Duodenal mucosa (tissue), 2 donors: ENCODE results near the gene ELF4.

Experiments used
- H3K27ac ChIP-seq: one replicate; pipeline ENCODE4 v1.7.0; 2013; ENCODE audit warnings: low read depth, low read length
- H3K27me3 ChIP-seq, 2 donors: one replicate each; pipeline ENCODE4 v1.7.0; 2013; ENCODE audit warnings: low read length in 2 of 2, control low read depth in 1 of 2; ENCODE audit not compliant: insufficient read depth in 2 of 2, control insufficient read depth in 1 of 2
- H3K36me3 ChIP-seq, 2 donors: one replicate each; pipeline ENCODE4 v1.7.0; 2013; ENCODE audit warnings: low read length in 2 of 2, control low read depth in 1 of 2; ENCODE audit not compliant: insufficient read depth in 2 of 2, control insufficient read depth in 1 of 2
- H3K4me1 ChIP-seq, 2 donors: one replicate each; pipeline ENCODE4 v1.7.0; 2013; ENCODE audit warnings: low read length in 2 of 2, control low read depth in 1 of 2; ENCODE audit not compliant: insufficient read depth in 2 of 2, control insufficient read depth in 1 of 2
- H3K4me3 ChIP-seq, 2 donors: one replicate each; pipeline ENCODE4 v1.7.0; 2013; ENCODE audit warnings: low read length in 2 of 2, low read depth in 1 of 2
- H3K9ac ChIP-seq, 2 donors: one replicate each; pipeline ENCODE4 v1.7.0; 2013; ENCODE audit warnings: low read length in 2 of 2, low read depth in 1 of 2
- H3K9me3 ChIP-seq, 2 donors: one replicate each; pipeline ENCODE4 v1.7.0; 2013; ENCODE audit warnings: low read length in 2 of 2, control low read depth in 1 of 2; ENCODE audit not compliant: control insufficient read depth in 1 of 2

The ELF4 gene

DNA sequence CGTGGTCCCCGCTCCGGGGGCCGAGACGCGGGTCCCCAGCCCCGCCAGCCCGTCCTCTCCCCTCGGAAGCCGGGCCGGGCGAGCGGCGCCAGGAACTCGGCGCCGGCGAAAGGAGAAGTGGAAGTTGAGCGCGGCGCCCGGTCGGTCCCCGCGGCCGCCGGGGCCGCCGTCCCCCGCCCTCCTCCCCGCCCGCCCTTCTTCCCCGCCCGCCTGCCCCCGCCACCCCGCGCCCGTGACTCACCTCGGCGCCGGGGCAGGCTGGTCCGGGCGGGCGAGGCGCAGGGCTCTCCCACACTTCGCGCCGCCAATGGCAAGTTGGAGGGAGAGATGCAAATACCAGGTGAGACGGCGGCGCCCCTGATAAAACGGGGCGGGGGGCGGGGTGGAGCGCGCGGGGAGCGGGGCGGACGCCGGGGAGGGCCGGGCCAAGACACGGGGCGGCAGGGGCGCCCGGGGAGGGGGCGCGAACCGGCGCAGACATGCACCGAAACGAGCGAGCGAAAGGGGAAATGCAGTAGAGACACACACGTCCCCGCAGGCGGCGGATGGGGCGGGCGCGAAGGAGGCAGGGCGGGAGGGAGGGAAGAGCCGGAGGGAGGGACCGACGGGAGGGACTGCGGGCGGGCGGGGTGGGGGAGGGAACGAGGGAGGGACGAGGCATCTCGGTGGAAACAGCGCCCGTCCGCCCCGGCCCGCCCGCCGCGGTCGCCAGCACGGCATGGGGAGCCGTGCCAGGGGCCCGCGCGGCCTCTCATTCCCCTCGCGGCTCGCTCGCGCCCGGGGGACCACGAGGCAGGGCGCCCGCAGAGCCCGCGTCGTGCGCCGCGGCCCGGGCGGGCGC is at the start of gene ELF4:
Gene ELF4, minus strand, starts transcription at position 119 of the 841 bp plus-strand sequence. CDS start 29,167 bp downstream, outside the sequence.
- peak within 1 kb of the TSS; percentile 68 to 70 for H3K9ac ChIP-seq
- H3K36me3 ChIP-seq = no peaks in the 10 kb centered on the region
- H3K4me1 ChIP-seq = peaks cover 11 to 25% of the 10 kb centered on the region in 2 donors
- H3K4me3 ChIP-seq = peak within 1 kb of the TSS; percentile 69 to 80
- peak within 1 kb of the TSS; percentile 83 for H3K27ac ChIP-seq
- no peaks in the 10 kb centered on the region for H3K9me3 ChIP-seq
- no peaks in the 10 kb centered on the region for H3K27me3 ChIP-seq

DNA sequence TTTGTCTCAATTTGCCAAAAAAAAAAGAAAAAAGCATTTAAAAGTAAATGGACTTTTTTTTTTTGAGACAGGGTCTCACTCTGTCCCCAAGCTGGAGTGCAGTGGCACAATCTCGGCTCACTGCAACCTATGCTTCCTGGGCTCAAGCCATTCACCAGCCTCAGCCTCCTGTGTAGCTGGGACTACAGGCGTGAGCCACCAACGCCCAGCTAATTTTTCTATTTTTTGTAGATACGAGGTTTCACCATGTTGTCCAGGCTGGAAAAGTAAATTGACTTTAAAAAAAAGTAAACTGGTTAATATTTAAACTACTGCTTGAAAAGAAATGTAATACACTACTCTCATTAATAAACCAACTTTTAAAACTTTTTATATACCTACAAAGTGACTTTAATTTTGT is 49.5 kb upstream of the ELF4 start:
- H3K4me3 ChIP-seq = no peak overlapping the region
- H3K27ac ChIP-seq = no peak overlapping the region
- no peaks in the 10 kb centered on the region for H3K9me3 ChIP-seq
- H3K27me3 ChIP-seq = no peaks in the 10 kb centered on the region
- H3K4me1 ChIP-seq = peaks cover 4 to 5% of the 10 kb centered on the region in 2 donors
- peaks cover 0 to 4% of the 10 kb centered on the region in 2 donors for H3K36me3 ChIP-seq
- H3K9ac ChIP-seq = no peak overlapping the region

DNA sequence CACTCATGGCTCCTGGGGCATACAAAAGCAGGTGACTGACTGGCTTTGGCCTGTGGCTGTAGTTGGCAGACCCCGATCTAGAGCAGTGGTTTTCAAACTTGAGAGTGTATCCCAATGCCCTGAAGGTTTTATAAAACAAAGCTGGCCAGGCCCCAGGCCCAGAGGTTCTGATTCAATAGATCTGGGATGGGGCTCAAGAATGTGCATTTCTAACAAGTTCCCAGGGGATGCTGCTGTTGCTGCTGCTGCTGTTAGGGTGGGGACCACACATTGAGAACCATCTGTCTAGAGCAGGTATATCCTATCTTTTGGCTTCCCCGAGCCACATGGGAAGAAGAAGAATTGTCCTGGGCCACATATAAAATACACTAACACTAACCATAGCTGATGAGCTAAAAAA is 48.0 kb upstream of the ELF4 start:
- no peak overlapping the region for H3K27ac ChIP-seq
- H3K27me3 ChIP-seq = no peaks in the 10 kb centered on the region
- H3K9me3 ChIP-seq = no peaks in the 10 kb centered on the region
- H3K4me3 ChIP-seq = no peak overlapping the region
- H3K36me3 ChIP-seq = peaks cover 0 to 4% of the 10 kb centered on the region in 2 donors
- peaks cover 0 to 1% of the 10 kb centered on the region in 2 donors for H3K4me1 ChIP-seq
- H3K9ac ChIP-seq = no peak overlapping the region

DNA sequence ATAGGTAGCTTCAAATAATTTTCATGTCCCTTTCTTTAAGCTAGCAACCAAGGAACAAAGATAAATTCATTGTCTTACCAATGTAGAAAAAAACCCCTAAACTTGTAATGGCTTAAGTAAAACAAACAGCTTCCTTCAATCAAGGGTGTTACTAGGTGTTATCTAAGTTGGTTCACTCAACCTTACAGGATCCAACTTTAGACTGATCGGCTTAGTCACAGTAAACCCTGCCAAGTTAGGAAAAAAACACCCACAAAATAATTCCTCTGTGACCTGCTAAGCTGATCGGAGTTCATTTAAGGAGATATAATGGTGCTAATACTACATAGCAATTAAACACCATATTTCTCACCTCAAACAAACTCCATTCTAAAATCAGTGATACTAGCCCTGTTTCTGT is 45.3 kb upstream of the ELF4 start:
- no peak overlapping the region for H3K27ac ChIP-seq
- no peaks in the 10 kb centered on the region for H3K27me3 ChIP-seq
- no peaks in the 10 kb centered on the region for H3K4me1 ChIP-seq
- no peaks in the 10 kb centered on the region for H3K9me3 ChIP-seq
- peaks cover 0 to 4% of the 10 kb centered on the region in 2 donors for H3K36me3 ChIP-seq
- no peak overlapping the region for H3K4me3 ChIP-seq
- no peak overlapping the region for H3K9ac ChIP-seq

DNA sequence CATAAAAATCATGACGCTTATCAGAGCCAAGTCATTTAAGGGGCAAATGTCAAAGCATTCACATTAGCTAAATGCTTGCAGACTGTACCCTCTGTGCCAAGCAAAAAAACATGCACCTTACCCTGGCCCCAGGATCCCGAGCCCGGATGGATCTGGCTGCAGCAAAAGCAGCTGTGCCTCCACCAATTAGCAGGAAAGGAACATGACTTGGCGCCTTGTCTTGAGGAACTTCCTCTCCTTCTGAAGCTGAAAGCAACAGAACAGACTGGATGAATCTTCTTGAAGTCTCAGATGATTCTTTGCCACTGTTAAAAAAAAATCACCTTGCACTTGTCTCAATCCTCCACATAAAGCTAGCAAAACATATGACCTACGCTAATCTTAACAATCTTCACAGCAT is 37.3 kb upstream of the ELF4 start:
- Histone ChIP-seq H3K27ac (no peak overlapping the region), H3K9ac (no peak overlapping the region), H3K4me3 (no peak overlapping the region), H3K27me3 (no peaks in the 10 kb centered on the region), H3K4me1 (no peaks in the 10 kb centered on the region), H3K36me3 (peaks cover 9 to 37% of the 10 kb centered on the region in 2 donors), H3K9me3 (no peaks in the 10 kb centered on the region)

DNA sequence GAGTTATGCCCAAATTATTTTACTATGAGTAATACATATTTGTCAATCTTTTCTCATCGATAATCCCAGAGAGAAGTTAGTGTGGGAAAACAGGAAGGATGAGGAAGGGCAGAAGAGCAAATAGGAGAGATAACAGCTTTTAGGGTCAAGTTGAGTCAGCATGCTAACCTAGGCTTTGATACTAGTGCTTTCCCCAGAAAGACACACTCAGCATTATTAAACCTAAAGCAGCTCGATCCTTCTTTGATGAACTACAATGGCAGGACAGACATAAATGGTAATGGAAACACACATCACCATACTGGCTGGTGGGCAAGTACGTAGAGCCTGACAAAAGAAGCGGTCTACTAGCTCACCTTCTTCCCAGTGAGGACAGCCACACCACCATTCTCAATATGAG is 34.8 kb upstream of the ELF4 start:
- Histone ChIP-seq H3K36me3 (peaks cover 12 to 50% of the 10 kb centered on the region in 2 donors), H3K4me3 (no peak overlapping the region), H3K27ac (no peak overlapping the region), H3K9ac (no peak overlapping the region), H3K9me3 (no peaks in the 10 kb centered on the region), H3K4me1 (no peaks in the 10 kb centered on the region), H3K27me3 (no peaks in the 10 kb centered on the region)

DNA sequence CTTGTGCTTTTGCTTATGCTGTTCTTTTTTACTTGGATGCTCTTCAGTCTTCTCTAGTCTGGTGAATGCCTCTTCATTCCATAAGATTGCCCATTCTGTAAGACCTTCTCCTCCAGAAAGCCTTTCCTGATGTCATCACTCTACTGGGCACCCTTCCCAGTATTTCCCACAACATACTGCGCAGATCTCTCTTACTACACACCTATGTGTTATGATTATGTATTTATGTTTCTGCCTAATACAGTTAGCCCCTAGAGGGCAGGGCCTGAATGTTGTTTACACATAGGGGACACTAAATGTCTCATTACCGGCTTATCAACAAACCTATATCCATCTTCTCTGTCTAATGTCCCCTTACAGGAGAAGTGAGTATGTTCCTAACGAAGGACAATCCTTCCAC is 34.2 kb upstream of the ELF4 start:
- H3K36me3 ChIP-seq = peaks cover 12 to 56% of the 10 kb centered on the region in 2 donors

DNA sequence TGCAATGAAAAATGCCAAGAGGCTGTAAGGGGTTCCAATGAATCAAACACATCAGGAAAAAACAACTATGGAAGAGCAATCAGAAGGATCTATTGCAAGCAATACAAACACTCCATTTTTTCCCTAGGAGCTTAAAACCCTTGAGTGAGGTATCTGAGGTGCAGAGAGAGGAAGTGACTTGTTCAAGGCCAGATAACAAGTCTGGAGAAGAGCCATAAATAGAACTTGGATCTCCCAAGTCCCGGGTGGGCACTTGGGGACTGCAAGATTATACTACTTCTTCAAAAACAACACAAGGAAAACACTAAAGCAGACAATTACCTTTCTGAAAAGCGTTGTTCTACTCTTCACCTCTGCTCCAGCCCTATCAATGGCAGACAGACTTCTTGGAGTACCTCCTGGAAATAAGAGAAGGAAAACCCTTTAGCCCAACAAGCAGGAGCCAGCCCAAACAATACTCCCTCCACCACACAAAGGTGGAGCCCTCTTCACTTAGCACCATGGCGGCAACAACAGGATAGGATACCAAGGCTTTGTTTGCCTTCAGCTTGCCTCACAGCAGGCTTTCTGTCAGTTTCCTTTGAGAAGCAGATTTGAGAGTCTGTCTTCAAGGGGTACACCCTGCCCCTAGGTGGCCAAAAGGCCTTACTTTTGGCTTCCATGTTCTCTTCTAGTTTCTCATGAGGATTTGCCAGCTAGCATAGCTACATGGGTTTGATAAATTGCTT is 29.3 kb upstream of the ELF4 start:
- Histone ChIP-seq H3K27me3 (no peaks in the 10 kb centered on the region), H3K4me3 (no peak overlapping the region), H3K9ac (no peak overlapping the region), H3K9me3 (no peaks in the 10 kb centered on the region), H3K36me3 (peaks cover 27 to 58% of the 10 kb centered on the region in 2 donors), H3K4me1 (no peaks in the 10 kb centered on the region), H3K27ac (no peak overlapping the region)

More for the DNA sequence above, 34.2 kb upstream of the ELF4 start:
- Histone ChIP-seq H3K27me3 (no peaks in the 10 kb centered on the region), H3K4me3 (no peak overlapping the region), H3K9me3 (no peaks in the 10 kb centered on the region), H3K27ac (no peak overlapping the region), H3K4me1 (no peaks in the 10 kb centered on the region), H3K9ac (no peak overlapping the region)

DNA sequence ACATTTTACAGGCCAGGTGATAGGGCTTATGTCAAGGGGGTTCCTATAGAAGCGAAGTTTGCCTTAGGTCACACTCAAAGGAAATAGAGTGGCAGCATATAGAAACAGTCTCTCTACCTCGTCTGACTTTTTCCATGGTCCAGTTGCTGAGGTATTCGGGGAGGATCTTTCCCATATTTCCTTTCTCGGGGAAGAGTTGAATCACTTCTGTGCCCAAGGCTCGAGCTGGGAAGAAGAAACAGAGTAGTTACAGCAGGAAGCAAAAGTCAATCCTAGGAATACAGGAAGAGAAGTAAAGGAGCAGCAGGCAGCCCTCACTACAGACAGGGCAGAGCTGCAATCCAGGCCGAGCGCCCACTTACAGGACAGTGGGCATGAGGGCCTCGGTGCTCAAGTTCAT is 26.7 kb upstream of the ELF4 start:
- Histone ChIP-seq H3K27me3 (no peaks in the 10 kb centered on the region), H3K9me3 (no peaks in the 10 kb centered on the region), H3K4me1 (no peaks in the 10 kb centered on the region), H3K27ac (no peak overlapping the region), H3K36me3 (peaks cover 21 to 53% of the 10 kb centered on the region in 2 donors), H3K9ac (no peak overlapping the region), H3K4me3 (no peak overlapping the region)

DNA sequence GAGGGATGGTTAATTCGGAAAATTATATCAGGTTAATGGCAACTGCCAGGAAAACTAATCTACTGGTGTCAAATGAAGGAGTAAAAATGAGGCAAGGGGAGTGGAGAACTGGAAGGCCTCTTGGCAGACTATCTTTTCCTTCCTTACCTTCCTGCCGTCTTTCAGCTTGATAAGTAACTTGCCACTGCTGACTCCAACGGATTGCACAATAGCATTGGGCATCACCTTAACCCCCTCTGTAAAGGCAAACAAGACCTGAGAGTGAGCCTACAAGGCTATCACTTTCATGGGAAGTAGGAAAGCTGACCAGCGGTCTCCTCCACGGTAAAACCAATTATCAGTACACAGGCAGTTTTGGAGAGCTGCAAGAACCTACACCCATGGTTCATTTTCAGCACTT is 26.2 kb upstream of the ELF4 start:
- no peaks in the 10 kb centered on the region for H3K4me1 ChIP-seq
- H3K27me3 ChIP-seq = no peaks in the 10 kb centered on the region
- no peaks in the 10 kb centered on the region for H3K9me3 ChIP-seq
- H3K9ac ChIP-seq = no peak overlapping the region
- no peak overlapping the region for H3K4me3 ChIP-seq
- no peak overlapping the region for H3K27ac ChIP-seq
- H3K36me3 ChIP-seq = peaks cover 22 to 53% of the 10 kb centered on the region in 2 donors
